HG02610 (cell line): Measurements from ENCODE around the gene CAND2.
"Not testable (repeated sequence)": the region's sequence is repeated elsewhere in the genome, so short reads cannot be mapped to it uniquely, and the experiment has no call there.

Source experiments
- ATAC-seq: cut with Tn5 transposase; IDR thresholded peaks from one replicate; pipeline ENCODE4 v1.9.1; 2021; ENCODE audit warnings: mild to moderate bottlenecking, moderate library complexity; ENCODE audit not compliant: unreplicated experiment

The CAND2 gene

GRCh38 chr3:12769761-12770160, 26.7 kb upstream of the CAND2 start:
- no peak for ATAC-seq

- ATAC-seq = no peak
Observed at GRCh38 chr3:12771236-12771635, 25.2 kb upstream of the CAND2 start.

- no peak for ATAC-seq
Observed at GRCh38 chr3:12772462-12772861, 24.0 kb upstream of the CAND2 start.

- no peak for ATAC-seq
Observed at GRCh38 chr3:12773030-12773709, 23.3 kb upstream of the CAND2 start.

- no peak for ATAC-seq
Observed at GRCh38 chr3:12773710-12774086, 22.8 kb upstream of the CAND2 start.

GRCh38 chr3:12774619-12775018, 21.9 kb upstream of the CAND2 start:
- no peak for ATAC-seq

- ATAC-seq = no peak
Observed at GRCh38 chr3:12775226-12775625, 21.3 kb upstream of the CAND2 start.

GRCh38 chr3:12775970-12776369, 20.5 kb upstream of the CAND2 start:
- not testable (repeated sequence) for ATAC-seq

- no peak for ATAC-seq
Observed at GRCh38 chr3:12777171-12777570, 19.3 kb upstream of the CAND2 start.

- no peak for ATAC-seq
Observed at GRCh38 chr3:12780751-12781150, 15.7 kb upstream of the CAND2 start.

- ATAC-seq = no peak
Observed at GRCh38 chr3:12782172-12782815, 14.2 kb upstream of the CAND2 start.

GRCh38 chr3:12785096-12785495, 11.4 kb upstream of the CAND2 start:
- ATAC-seq = no peak

GRCh38 chr3:12787346-12787745, 9.1 kb upstream of the CAND2 start:
- not testable (repeated sequence) for ATAC-seq

- ATAC-seq = not testable (repeated sequence)
Observed at GRCh38 chr3:12787967-12788690, 8.4 kb upstream of the CAND2 start.

GRCh38 chr3:12791430-12791829, 5.0 kb upstream of the CAND2 start:
- ATAC-seq = no peak

- ATAC-seq = no peak
Observed at GRCh38 chr3:12793701-12794100, 2.8 kb upstream of the CAND2 start.

GRCh38 chr3:12797124-12797891, 828 bp downstream of the CAND2 start:
- no peak for ATAC-seq

GRCh38 chr3:12797892-12798558, 1.5 kb downstream of the CAND2 start:
- ATAC-seq = no peak

GRCh38 chr3:12798559-12799179, 2.2 kb downstream of the CAND2 start:
- ATAC-seq = no peak
